Measurements from ENCODE around the gene PGAP1. TPM values are rescaled to one million over a fixed set of nuclear protein-coding genes. Genes with fewer than 3 reads are reported as not detected.

PGAP1 gene
- total and polyA plus RNA-seq, 9 of the 15 experiments (the other 6 are each of a cell fraction or from before 2014, with no cell fraction given) = 0.08 to 0.73 (median 0.52) TPM

GRCh38 chr2:196891136-196891535, 35.4 kb downstream of the PGAP1 start:
- in situ Hi-C loops (cut with MboI) (no loop called here), intact Hi-C loops (cut with micrococcal nuclease) (no loop called here)
- H4K20me1 ChIP-seq (replicated peaks; ENCODE audit: control insufficient read depth, insufficient read depth, low read length) = no peaks in the 10 kb centered on the region
- H3K27ac ChIP-seq (ENCODE audit: extremely low read depth, low read depth, low read length) = no peak overlapping the region
- no peaks in the 10 kb centered on the region for H3K79me2 ChIP-seq (ENCODE audit: control insufficient read depth, insufficient read depth, low read length)
- no peaks in the 10 kb centered on the region for H3K9me3 ChIP-seq (replicated peaks; ENCODE audit: control insufficient read depth, insufficient read depth, low read depth, low read length)
- TF ChIP-seq NR4A1 (CRISPR knock-in tag; IDR thresholded peaks at IDR 0.05) = no peak
- no peak for TF ChIP-seq NR4A1 (tag; IDR thresholded peaks at IDR 0.05)
- no peak for TF ChIP-seq MECOM (CRISPR knock-in tag; IDR thresholded peaks at IDR 0.05)
- no peak for TF ChIP-seq MNT (conservative IDR thresholded peaks at IDR 0.05)
- TF ChIP-seq HEY1 (CRISPR knock-in tag; IDR thresholded peaks at IDR 0.05; ENCODE audit: borderline replicate concordance) = no peak
- no peak for TF ChIP-seq TCF3 (CRISPR knock-in tag; IDR thresholded peaks at IDR 0.05)
- TF ChIP-seq KAT2B (IDR thresholded peaks at IDR 0.05; ENCODE audit: low read depth, low read length) = no peak
- TF ChIP-seq ARNT (IDR thresholded peaks at IDR 0.05) = no peak
- TF ChIP-seq TSC22D4 (tag; IDR thresholded peaks at IDR 0.05) = no peak
- no peak overlapping the region for H3K4me3 ChIP-seq
- ATAC-seq (no peak), DNase-seq (ENCODE audit: extremely low read depth in 1 of 4, low spot score in 3 of 4) (no peak), FAIRE-seq (no peak)
- H3K36me3 ChIP-seq (ENCODE audit: control insufficient read depth, insufficient read depth, low read length) = no peaks in the 10 kb centered on the region
- H3K9me1 ChIP-seq (ENCODE audit: control insufficient read depth, insufficient read depth, low read length) = no peaks in the 10 kb centered on the region
- H3K4me1 ChIP-seq (replicated peaks in 1 of 2; ENCODE audit: control insufficient read depth in 2 of 2, insufficient read depth in 2 of 2, low read length in 2 of 2) = no peaks in the 10 kb centered on the region
- BruUV-seq (replicated peaks) = no TSS peak
- no peak overlapping the region for H3K4me2 ChIP-seq (ENCODE audit: insufficient read depth, low read length)
- whole genome bisulfite sequencing (ENCODE audit: insufficient coverage, low coverage, missing lambda C conversion rate) = 3% methylated on average over 2 of the region's 2 CpGs
- POLR2A ChIA-PET = no interaction called here
- no peak overlapping the region for H2AFZ ChIP-seq (ENCODE audit: low read depth, low read length)
- no peak overlapping the region for H3K9ac ChIP-seq (ENCODE audit: insufficient read depth in 1 of 2, low read depth in 2 of 2, low read length in 2 of 2)
- H3K27me3 ChIP-seq (ENCODE audit: control insufficient read depth in 2 of 2, insufficient read depth in 2 of 2, low read length in 2 of 2) = no peaks in the 10 kb centered on the region
- CTCF ChIA-PET (ENCODE audit: low intra/inter-chr PET ratio) = no interaction called here
